Effector memory CD4-positive, alpha-beta T cell (primary cell): ENCODE data around the gene BAZ2B.
"Not testable (repeated sequence)": the region's sequence is repeated elsewhere in the genome, so short reads cannot be mapped to it uniquely, and the experiment has no call there.

Source experiments
- DNase-seq, 3 donors: peaks; one replicate each; pipeline ENCODE4 v3.0.0-alpha.2; 2020
- H3K27ac ChIP-seq: 2 replicates; pipeline ENCODE4 v1.7.0; 2013; ENCODE audit warnings: mild to moderate bottlenecking, low read length, moderate library complexity; ENCODE audit not compliant: insufficient read depth, poor library complexity, severe bottlenecking
- H3K27me3 ChIP-seq: replicated peaks from 2 replicates; pipeline ENCODE4 v1.7.0; 2013; ENCODE audit warnings: mild to moderate bottlenecking, low read length; ENCODE audit not compliant: insufficient read depth, control insufficient read depth, poor library complexity, severe bottlenecking
- H3K36me3 ChIP-seq: 2 replicates; pipeline ENCODE4 v1.7.0; 2013; ENCODE audit warnings: mild to moderate bottlenecking, low read length, moderate library complexity; ENCODE audit not compliant: control insufficient read depth, insufficient read depth
- H3K4me1 ChIP-seq: 2 replicates; pipeline ENCODE4 v1.7.0; 2013; ENCODE audit warnings: low read length, mild to moderate bottlenecking; ENCODE audit not compliant: control insufficient read depth, insufficient read depth, poor library complexity, severe bottlenecking
- H3K4me3 ChIP-seq: 2 replicates; pipeline ENCODE4 v1.7.0; 2013; ENCODE audit warnings: low read length, low read depth, mild to moderate bottlenecking; ENCODE audit not compliant: insufficient read depth, poor library complexity, severe bottlenecking
- H3K9me3 ChIP-seq: 2 replicates; pipeline ENCODE4 v1.7.0; 2013; ENCODE audit warnings: mild to moderate bottlenecking, low read length, moderate library complexity; ENCODE audit not compliant: control insufficient read depth

Gene BAZ2B

DNA sequence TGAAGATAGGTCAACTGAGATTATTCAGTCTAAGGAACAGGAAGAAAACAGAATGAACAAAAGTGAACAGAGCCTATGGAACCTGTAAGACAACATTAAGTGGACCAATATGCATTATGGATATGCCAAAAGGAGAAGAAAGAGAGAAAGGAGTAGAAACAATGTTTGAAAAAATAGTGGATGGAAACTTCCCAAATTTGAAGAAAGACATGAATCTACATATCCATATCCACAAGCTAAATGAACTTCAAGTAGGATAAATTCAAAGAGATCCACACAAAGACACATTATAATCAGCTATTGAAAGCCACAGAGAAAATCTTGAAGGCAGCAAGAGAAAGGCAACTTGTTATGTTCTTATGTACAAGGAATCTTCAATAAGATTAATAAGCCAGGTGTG is 74.2 kb downstream of the BAZ2B start:
- H3K9me3 ChIP-seq = no peaks in the 10 kb centered on the region
- no peak overlapping the region for H3K4me3 ChIP-seq
- no peak for DNase-seq
- H3K36me3 ChIP-seq = no peaks in the 10 kb centered on the region
- no peaks in the 10 kb centered on the region for H3K27me3 ChIP-seq
- no peak overlapping the region for H3K27ac ChIP-seq
- H3K4me1 ChIP-seq = no peaks in the 10 kb centered on the region

DNA sequence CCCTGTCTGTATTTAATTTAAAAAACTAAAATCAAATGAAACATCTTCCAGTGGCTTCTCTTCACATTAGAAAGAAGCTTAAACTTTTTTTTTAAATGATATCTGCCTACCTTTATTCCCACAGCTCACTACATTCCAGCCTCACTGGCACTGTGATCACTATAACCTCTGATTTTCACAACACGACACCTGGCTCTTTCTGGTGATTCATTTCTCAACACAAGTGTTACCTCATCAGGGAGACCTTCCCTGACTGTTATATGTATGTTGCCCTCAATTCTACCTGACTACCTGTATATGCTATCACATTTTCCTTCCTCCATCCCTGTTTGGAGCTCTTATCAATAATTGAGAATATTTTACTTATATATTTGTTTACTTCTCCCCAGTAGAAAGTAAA is 76.6 kb downstream of the BAZ2B start:
- H3K27me3 ChIP-seq = no peaks in the 10 kb centered on the region
- no peaks in the 10 kb centered on the region for H3K36me3 ChIP-seq
- H3K4me3 ChIP-seq = no peak overlapping the region
- no peaks in the 10 kb centered on the region for H3K9me3 ChIP-seq
- H3K4me1 ChIP-seq = no peaks in the 10 kb centered on the region
- DNase-seq = no peak
- no peak overlapping the region for H3K27ac ChIP-seq

- no peaks in the 10 kb centered on the region for H3K4me1 ChIP-seq
- no peak for DNase-seq
- no peaks in the 10 kb centered on the region for H3K27me3 ChIP-seq
- no peak overlapping the region for H3K4me3 ChIP-seq
- no peaks in the 10 kb centered on the region for H3K9me3 ChIP-seq
- no peaks in the 10 kb centered on the region for H3K36me3 ChIP-seq
- no peak overlapping the region for H3K27ac ChIP-seq
Measured at GRCh38 chr2:159538801-159539200, 77.5 kb downstream of the BAZ2B start.

DNA sequence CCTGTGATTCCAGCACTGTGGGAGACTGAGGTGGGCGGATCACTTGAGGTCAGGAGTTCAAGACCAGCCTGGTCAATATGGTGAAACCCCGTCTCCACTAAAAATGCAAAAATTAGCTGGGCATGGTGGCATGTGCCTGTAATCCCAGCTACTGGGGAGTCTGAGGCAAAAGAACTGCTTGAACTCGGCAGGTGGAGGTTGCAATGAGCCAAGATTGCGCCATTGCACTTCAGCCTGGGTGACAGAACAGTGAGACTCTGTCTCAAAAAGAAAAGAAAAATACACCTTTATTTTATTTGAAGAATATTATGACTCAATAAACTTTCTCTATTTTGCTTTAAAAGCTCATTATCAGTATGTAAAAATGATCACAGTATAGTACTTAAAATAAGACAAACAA is 81.1 kb downstream of the BAZ2B start:
- H3K27ac ChIP-seq, H3K4me3 ChIP-seq, H3K4me1 ChIP-seq, H3K36me3 ChIP-seq, H3K9me3 ChIP-seq, DNase-seq, H3K27me3 ChIP-seq: not testable (repeated sequence)

DNA sequence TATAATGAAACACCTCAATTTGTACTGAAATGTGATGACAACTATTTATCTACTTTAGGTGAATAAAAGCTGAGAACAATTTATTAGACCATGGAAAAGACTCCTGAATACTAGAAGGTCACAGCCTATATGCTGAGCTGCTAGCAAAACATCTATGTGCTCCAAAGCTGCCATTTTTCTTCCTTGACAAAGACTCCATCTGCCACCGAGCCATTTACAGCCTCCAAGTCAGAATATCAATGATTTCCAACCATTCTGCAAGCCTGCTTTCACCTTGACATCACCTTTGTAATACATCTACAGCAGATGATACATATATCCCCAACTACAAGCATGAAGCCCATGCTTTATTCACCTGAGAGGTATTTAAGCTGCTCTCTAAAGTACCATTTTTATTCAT is 84.9 kb downstream of the BAZ2B start:
- H3K36me3 ChIP-seq = no peaks in the 10 kb centered on the region
- H3K9me3 ChIP-seq = no peaks in the 10 kb centered on the region
- H3K4me1 ChIP-seq = no peaks in the 10 kb centered on the region
- no peak for DNase-seq
- H3K27me3 ChIP-seq = no peaks in the 10 kb centered on the region
- H3K27ac ChIP-seq = no peak overlapping the region
- no peak overlapping the region for H3K4me3 ChIP-seq

DNA sequence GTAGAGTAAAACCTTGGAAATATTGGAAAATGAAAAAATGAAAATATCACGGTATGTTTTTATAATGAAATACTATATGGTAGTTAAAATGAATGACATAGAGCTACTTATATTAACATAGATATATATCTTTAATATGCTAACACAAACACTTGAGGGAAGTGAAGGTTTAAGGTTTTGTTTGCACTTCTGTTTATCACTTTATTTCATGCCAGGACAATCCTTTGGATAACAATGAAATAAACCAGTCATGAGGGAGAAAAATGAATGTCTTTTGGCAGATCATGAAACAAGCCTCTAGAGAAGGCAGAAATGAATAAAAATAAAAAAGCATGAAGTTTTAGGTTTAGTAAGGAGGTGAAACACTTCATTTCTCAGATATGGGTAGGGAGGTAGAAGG is 89.9 kb downstream of the BAZ2B start:
- DNase-seq = no peak
- no peak overlapping the region for H3K27ac ChIP-seq
- H3K36me3 ChIP-seq = no peaks in the 10 kb centered on the region
- H3K4me3 ChIP-seq = no peak overlapping the region
- no peaks in the 10 kb centered on the region for H3K4me1 ChIP-seq
- no peaks in the 10 kb centered on the region for H3K9me3 ChIP-seq
- no peaks in the 10 kb centered on the region for H3K27me3 ChIP-seq

GRCh38 chr2:159525012-159525411 is 91.3 kb downstream of the BAZ2B start:
- no peak overlapping the region for H3K4me3 ChIP-seq
- no peaks in the 10 kb centered on the region for H3K27me3 ChIP-seq
- no peak overlapping the region for H3K27ac ChIP-seq
- H3K36me3 ChIP-seq = no peaks in the 10 kb centered on the region
- H3K9me3 ChIP-seq = no peaks in the 10 kb centered on the region
- no peak for DNase-seq
- no peaks in the 10 kb centered on the region for H3K4me1 ChIP-seq

DNA sequence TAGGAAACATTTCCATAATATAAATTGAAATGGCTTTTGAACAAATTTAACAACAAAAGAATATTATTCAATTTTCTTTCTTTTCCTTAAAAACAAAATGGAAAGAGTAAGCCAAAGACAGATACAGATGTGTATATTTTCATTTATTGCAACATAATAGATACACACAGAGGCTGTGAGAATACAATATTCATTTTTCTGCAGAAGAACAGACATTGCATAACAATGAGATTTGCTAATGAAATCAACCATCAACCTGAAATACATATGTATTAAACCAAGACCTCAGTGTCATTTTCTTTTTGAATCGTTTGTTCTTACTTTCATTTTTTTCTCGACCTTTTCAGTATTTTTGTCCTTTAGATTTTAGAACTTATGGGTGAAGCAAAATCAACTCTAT is 95.1 kb downstream of the BAZ2B start:
- Histone ChIP-seq H3K27me3 (no peaks in the 10 kb centered on the region), H3K4me1 (no peaks in the 10 kb centered on the region), H3K9me3 (no peaks in the 10 kb centered on the region), H3K27ac (no peak overlapping the region), H3K36me3 (no peaks in the 10 kb centered on the region), H3K4me3 (no peak overlapping the region)
- DNase-seq = no peak

DNA sequence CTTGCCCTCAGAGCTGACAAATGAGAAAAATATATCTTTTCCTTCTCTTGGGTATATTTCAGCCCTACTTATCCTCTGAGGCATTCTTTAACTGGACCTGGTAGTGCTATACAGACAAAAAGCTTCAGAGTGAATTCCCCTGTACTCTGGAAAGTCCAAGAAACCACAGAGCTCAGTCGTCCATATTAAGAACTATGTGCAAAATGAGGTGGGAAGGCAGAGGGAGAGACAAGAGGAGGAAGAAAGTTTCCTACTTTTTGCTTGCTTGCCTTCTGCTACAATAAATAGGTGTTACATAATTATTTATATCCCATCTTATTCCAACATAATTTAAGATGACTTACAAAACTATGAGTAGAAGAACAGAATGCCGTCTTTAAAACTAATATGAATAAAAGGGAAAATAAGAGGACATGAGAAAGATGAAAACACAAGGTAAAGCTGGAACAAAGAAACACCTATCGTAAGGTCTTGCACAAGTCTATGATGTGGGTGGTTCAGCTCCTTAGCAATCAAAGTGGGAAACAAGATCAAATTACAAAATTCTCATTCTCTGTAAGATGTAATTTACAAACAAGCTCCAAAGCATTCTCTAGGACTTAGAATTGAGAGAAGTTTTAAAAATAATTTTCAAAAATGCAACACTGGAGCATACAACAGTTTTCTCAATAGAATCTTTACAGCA is 97.9 kb downstream of the BAZ2B start:
- no peaks in the 10 kb centered on the region for H3K9me3 ChIP-seq
- H3K4me3 ChIP-seq = no peak overlapping the region
- no peaks in the 10 kb centered on the region for H3K36me3 ChIP-seq
- no peaks in the 10 kb centered on the region for H3K4me1 ChIP-seq
- H3K27ac ChIP-seq = no peak overlapping the region
- no peak for DNase-seq
- no peaks in the 10 kb centered on the region for H3K27me3 ChIP-seq

- DNase-seq = no peak
- Histone ChIP-seq H3K4me1 (no peaks in the 10 kb centered on the region), H3K27ac (peak overlapping the region; percentile 59)
Measured at GRCh38 chr2:159516241-159516758, 100.0 kb downstream of the BAZ2B start.

More at GRCh38 chr2:159516241-159516758, 100.0 kb downstream of the BAZ2B start:
- H3K9me3 ChIP-seq = no peaks in the 10 kb centered on the region
- no peaks in the 10 kb centered on the region for H3K27me3 ChIP-seq
- peak overlapping the region; percentile 65 for H3K4me3 ChIP-seq
- no peaks in the 10 kb centered on the region for H3K36me3 ChIP-seq
